GM21723 (cell line): ENCODE measurements around the gene CD200.
"Not testable (repeated sequence)": the region's sequence is repeated elsewhere in the genome, so short reads cannot be mapped to it uniquely, and the experiment has no call there.

Source experiments
- ATAC-seq: cut with Tn5 transposase; IDR thresholded peaks from one replicate; pipeline ENCODE4 v1.9.1; 2021; ENCODE audit warnings: mild to moderate bottlenecking, moderate library complexity; ENCODE audit not compliant: unreplicated experiment

The CD200 gene

DNA sequence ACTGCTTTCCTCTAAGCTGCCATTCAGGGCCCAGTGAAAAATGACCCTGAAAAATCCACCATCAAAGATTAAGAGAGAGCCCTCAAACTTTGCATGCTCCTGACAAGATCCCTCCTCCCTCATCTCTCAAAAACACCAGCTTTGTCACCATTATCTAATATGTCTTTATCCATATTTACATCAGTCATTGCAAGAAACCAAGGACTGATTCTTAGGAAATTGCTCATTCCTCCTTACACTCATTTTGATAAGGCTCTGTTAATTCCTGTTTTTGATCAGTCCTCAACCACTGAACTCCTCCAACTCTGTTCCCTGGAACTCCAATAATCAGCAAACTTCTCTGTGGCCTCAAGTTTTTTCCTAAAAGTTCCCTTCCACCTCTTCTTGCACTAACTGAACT, 51.8 kb downstream of the CD200 start:
- no peak for ATAC-seq

- ATAC-seq: no peak
Measured at GRCh38 chr3:112388972-112389371, 56.0 kb downstream of the CD200 start.

DNA sequence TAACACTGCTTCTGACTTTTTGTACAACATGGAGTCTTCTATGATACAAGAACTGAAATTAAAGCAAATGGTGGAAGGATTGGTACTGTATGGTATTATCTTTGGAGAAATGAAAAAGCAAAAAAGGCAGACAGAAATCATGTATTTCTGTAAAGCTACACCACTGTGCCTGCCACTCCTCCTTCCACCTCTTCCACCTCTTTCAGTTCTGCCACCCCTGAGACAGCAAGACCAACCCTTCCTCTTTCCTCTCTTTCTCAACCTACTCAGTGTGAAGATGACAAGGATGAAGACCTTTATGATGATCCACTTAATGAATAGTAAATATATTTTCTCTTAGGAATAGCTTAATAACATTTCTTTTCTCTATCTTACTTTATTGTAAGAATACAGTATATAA, 57.0 kb downstream of the CD200 start:
- ATAC-seq: no peak

DNA sequence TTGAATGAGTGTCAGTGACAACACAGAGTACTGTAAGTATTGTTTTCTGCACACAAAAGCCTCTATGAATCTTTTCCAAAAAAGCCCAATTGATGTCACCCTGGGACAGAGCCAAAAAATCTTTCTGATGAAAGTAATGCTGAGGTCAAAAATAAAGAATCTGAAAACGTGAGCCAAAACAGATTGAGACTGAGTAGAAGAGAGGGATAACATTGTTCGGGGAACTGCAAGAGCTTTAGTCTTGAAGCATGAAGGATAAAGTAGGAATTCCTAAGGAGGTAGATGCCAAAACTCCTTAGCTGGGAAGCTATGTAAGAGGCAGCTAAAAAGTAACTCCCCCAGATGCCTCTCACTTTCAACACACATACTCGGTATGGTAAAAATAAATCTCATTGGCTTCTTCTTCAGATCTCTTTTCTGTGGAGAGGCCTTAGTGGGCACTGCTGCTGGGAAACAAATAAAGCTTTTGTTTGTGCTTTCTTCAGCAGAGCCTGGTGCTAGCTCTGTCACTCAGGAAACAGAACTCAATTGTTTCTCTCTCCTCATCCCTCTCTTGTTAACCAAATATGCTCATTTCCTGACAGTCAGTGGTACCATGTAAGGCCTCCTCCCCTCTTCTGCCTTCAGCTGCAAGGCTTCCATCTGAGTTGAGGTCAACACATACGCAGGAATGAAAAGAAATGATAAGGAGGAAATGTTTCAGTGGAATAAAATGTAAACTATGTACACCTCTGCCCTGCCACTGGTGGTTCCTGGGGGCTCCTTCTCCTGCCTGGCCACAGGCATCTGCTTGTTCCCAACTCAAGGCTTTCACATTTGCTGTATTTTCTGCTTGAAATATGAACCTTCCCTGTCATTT, 58.1 kb downstream of the CD200 start:
- ATAC-seq: no peak

GRCh38 chr3:112391648-112392047, 58.7 kb downstream of the CD200 start:
- ATAC-seq: no peak

- no peak for ATAC-seq
Measured at GRCh38 chr3:112392393-112393359, 59.7 kb downstream of the CD200 start.

DNA sequence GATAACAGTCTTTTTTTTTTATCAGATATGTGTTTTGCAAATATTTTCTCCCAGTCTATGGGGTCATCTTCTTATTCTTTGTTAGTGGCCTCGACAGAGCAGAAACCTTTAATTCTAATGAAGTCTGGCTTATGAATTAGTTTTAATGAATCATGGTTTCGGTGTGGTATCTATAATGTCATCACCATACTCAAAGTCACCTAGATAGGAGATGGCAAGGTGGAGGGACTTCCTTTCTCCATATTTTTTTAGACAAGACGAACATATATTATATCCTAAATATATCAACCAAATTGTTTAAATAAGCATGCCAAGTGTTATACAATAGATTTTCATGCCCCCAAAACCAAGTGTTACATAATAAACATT, 60.4 kb downstream of the CD200 start:
- ATAC-seq: no peak

DNA sequence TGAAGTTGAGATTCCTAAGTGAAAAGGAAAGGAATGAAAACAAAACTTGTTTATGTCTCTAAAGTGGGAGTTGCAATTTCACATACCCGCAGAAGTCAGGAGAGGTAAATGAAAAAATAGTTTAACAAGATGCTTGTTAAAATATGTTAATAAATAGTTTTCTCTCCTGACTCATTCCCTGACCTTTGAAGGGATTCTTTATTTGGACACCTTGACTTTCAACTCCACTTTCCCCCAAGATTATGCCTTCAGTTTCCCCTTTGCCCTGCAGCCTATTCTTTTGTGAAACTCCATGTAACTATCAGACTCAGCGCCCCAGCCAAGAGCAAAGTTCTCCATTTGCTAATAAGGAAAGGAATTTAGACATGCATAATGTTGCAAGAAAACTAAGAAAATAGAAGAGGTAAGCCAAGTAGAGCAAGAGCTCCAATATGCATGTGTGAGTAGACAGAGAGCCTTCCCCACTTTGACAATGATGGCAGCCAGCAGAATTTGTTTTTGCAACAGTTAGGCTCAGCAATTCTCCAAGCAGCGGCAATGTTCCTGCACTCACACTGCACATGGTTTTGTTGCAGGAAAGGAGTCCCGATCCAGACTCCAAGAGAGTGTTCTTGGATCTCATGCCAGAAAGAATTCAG, 61.2 kb downstream of the CD200 start:
- no peak for ATAC-seq

GRCh38 chr3:112395181-112395895, 62.4 kb downstream of the CD200 start:
- ATAC-seq: no peak

- ATAC-seq: no peak
Measured at GRCh38 chr3:112395896-112396290, 62.9 kb downstream of the CD200 start.

DNA sequence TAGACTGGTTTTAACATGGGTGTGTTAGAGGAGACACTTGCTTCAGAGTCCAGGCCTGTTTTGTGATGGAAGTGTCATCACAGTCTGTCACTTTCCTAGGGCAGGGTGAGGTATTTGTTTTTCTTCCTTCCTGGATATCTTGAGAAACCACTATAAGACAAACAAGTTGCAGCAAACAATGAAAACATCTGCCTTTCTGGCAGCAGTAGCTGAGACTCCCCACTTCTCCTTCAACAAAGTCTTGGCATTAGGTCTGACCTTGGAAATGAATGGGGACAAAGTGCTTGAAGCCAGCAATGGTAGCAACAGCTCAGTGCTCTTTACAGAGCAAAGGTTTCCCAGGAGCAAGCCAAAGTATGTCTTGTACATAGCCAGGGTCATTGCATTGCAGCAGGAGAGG, 64.6 kb downstream of the CD200 start:
- ATAC-seq: no peak

- no peak for ATAC-seq
Measured at GRCh38 chr3:112399064-112399463, 66.1 kb downstream of the CD200 start.

DNA sequence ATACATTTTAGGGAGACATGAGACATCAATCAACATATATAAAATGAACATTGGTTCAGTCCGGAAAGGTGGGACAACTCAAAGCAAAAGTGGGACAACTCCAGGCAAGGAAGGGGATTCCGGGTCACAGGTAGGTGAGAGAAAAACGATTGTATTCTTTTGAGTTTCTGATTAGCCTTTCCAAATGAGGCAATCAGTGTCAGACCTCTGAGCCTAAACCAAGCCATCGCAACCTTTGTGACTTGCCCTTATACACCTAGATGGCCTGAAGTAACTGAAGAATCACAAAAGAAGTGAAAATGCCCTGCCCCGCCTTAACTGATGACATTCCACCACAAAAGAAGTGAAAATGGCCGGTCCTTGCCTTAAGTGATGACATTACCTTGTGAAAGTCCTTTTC, 66.6 kb downstream of the CD200 start:
- ATAC-seq: not testable (repeated sequence)

DNA sequence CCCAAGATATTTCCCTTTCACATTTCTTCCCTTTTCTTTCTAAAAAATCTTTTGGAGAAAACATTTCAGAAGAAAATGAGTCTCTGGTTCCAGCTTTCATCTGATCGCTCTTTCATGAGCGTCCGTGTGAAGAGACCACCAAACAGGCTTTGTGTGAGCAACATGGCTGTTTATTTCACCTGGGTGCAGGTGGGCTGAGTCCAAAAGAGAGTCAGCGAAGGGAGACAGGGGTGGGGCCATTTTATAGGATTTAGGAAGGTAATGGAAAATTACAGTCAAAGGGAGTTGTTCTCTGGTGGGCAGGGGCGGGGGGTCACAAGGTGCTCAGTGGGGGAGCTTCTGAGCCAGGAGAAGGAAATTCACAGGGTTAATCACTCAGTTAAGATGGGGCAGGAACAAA, 67.4 kb downstream of the CD200 start:
- ATAC-seq: not testable (repeated sequence)

DNA sequence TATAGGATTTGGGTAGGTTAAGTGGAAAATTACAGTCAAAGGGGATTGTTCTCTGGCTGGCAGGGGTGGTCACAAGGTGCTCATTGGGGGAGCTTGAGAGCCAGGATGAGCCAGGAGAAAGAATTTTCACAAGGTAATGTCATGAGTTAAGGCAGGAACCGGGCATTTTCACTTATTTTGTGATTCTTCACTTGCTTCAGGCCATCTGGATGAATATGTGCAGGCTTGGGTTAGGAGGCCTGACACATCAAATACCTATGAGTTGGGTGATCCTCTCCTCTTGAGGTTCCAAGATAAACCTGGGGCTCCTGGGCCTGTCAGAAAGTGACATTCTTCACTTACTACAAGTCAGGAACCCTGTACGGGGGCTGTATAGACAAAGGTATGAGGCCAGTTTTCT, 68.7 kb downstream of the CD200 start:
- no peak for ATAC-seq

GRCh38 chr3:112403103-112403502, 70.1 kb downstream of the CD200 start:
- ATAC-seq: no peak

GRCh38 chr3:112404924-112405549, 72.1 kb downstream of the CD200 start:
- ATAC-seq: not testable (repeated sequence)

DNA sequence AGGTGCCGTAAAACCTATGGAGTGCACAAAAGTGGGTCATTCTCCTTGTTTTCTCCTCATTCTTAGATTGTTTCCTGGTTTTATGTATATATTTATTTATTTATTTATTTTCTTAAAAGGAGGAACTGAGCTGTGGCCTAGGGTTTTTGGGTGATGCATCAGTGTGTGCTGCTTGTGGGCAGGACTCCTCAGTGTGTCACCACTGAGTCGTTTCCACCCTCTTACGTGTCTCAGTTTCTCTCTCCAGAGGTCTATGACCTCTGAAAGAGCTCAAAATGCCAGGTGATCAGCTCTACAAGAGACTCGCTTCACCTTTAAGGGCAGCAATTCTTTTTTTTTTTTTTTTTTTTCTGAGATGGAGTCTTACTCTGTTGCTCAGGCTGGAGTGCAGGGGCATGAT, 72.9 kb downstream of the CD200 start:
- peak; percentile 43 for ATAC-seq

GRCh38 chr3:112407214-112407887, 74.4 kb downstream of the CD200 start:
- peak; percentile 52 for ATAC-seq
